ENCODE measurements around the gene OLFML1. TPM values are rescaled to one million over a fixed set of nuclear protein-coding genes. Genes with fewer than 3 reads are reported as not detected.

Gene OLFML1
- total and polyA plus RNA-seq, 9 donors, result 16.3 to 114 (median 38.8) TPM

DNA sequence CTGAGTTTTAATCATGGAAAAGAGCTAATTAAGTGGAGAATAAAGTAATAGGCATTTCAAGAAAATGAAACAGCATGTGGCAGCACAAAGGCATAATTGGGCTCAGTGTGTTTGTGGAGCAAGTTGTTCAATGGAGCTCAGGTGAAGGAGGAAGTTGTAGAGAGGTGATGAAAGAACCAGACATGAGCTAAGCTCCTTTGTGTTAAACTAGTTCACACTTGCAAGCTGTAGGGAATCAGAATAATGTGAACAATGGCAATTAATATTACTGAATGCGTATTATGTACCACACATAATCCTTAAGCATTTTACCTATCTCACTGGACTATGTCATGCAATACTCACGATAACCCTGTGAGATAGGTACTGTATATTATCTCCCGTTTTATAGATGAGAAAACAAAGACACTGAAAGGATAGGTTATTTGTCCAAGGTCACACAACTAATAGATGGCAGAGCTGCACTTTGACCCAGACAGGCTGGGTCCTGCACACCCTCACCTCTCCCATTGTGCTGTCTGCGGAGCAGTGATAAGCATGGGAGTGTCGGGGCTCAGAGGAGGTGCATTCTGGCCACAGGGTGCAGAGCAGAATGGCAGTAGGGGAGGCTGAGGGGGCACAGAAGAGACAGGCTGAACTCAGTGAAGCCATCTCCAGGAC is 8.9 kb downstream of the OLFML1 start:
- DNase-seq, result no peak
- H3K9me3 ChIP-seq, result no peaks in the 10 kb centered on the region
- no peak for TF ChIP-seq POLR2A (IDR thresholded peaks at IDR 0.05)
- TF ChIP-seq, protein P1, sequence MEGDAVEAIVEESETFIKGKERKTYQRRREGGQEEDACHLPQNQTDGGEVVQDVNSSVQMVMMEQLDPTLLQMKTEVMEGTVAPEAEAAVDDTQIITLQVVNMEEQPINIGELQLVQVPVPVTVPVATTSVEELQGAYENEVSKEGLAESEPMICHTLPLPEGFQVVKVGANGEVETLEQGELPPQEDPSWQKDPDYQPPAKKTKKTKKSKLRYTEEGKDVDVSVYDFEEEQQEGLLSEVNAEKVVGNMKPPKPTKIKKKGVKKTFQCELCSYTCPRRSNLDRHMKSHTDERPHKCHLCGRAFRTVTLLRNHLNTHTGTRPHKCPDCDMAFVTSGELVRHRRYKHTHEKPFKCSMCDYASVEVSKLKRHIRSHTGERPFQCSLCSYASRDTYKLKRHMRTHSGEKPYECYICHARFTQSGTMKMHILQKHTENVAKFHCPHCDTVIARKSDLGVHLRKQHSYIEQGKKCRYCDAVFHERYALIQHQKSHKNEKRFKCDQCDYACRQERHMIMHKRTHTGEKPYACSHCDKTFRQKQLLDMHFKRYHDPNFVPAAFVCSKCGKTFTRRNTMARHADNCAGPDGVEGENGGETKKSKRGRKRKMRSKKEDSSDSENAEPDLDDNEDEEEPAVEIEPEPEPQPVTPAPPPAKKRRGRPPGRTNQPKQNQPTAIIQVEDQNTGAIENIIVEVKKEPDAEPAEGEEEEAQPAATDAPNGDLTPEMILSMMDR (IDR thresholded peaks at IDR 0.05), result no peak
- TF ChIP-seq EP300 (IDR thresholded peaks at IDR 0.05), result no peak
- no peaks in the 10 kb centered on the region for H3K27me3 ChIP-seq
- no peaks in the 10 kb centered on the region for H3K36me3 ChIP-seq
- intact Hi-C loops (cut with DNase I), result no loop called here
- 85 to 95% (median 90%) methylated on average over 5 of the region's 5 CpGs for WGBS, 3 donors
- no peaks in the 10 kb centered on the region for H3K4me1 ChIP-seq (ENCODE audit: insufficient read depth)
- no peak overlapping the region for H3K4me3 ChIP-seq
- no peak overlapping the region for H3K27ac ChIP-seq

DNA sequence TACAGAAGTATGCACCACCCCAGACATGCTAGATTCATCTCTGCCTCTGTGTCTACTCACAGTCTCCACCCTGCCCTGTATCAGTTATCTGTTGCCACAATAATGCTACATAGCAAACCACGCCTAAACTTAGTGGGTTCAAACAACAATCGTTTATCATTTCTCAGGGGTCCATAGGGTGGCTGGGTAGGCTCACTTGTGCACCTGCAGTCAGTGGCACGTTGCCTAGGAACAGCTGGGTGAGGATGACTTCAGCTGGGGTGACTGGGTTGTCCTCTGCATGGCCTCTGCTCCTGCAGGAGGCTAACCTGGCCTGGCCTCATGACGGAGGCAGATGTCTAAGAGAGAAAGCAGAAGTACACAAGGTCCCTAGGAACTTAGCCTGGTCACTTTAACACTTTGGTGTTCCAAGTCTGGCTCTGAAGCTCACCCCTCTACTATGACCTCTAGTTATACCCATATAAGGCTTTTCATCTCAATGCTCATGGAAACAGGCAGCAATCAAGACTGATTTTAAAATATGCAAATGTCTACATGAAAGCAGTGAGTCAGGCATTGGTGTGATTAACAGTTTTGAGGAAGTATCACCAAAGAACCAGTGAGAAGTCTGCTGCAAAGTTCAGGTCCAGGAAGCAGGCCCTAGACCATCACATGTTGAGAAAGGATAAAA is 10.7 kb downstream of the OLFML1 start:
- H3K4me1 ChIP-seq (ENCODE audit: insufficient read depth), result no peaks in the 10 kb centered on the region
- H3K9me3 ChIP-seq, result no peaks in the 10 kb centered on the region
- no peak for DNase-seq
- H3K36me3 ChIP-seq, result no peaks in the 10 kb centered on the region
- H3K27ac ChIP-seq, result no peak overlapping the region
- no peaks in the 10 kb centered on the region for H3K27me3 ChIP-seq
- intact Hi-C loops (cut with DNase I), result no loop called here
- TF ChIP-seq EP300 (IDR thresholded peaks at IDR 0.05), result no peak
- no peak for TF ChIP-seq POLR2A (IDR thresholded peaks at IDR 0.05)
- TF ChIP-seq, protein P1 (IDR thresholded peaks at IDR 0.05), result no peak
- H3K4me3 ChIP-seq, result no peak overlapping the region
- 81 to 91% (median 82%) methylated on average over 4 of the region's 4 CpGs for WGBS, 3 donors

DNA sequence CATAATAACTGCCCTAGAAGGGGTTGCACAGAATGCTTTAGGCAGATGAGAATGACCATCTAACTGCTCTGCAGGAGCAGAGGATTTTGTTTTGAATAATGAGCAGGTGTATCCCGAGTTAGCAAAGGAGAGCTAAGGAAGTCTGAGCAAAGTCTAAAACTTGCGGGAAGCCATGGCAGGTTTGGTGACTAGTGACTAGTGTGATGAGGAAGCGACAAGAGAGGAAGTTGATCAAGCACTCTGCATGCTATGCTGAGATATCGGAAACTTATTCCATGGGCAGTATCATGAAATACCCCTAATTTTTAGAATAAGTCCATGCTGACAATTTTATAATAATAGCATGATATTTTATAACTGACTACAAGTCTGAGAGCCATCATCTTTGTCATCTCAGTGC is 12.9 kb downstream of the OLFML1 start:
- Histone ChIP-seq H3K27ac (no peak overlapping the region), H3K27me3 (no peaks in the 10 kb centered on the region), H3K9me3 (no peaks in the 10 kb centered on the region), H3K36me3 (no peaks in the 10 kb centered on the region), H3K4me3 (no peak overlapping the region), H3K4me1 (ENCODE audit: insufficient read depth) (no peaks in the 10 kb centered on the region)
- DNase-seq, result no peak
- WGBS, 3 donors, result 90 to 93% (median 91%) methylated on average over 4 of the region's 4 CpGs
- TF ChIP-seq, protein P1 (IDR thresholded peaks at IDR 0.05), result no peak
- no peak for TF ChIP-seq EP300 (IDR thresholded peaks at IDR 0.05)
- TF ChIP-seq POLR2A (IDR thresholded peaks at IDR 0.05), result no peak
- intact Hi-C loops (cut with DNase I), result no loop called here

DNA sequence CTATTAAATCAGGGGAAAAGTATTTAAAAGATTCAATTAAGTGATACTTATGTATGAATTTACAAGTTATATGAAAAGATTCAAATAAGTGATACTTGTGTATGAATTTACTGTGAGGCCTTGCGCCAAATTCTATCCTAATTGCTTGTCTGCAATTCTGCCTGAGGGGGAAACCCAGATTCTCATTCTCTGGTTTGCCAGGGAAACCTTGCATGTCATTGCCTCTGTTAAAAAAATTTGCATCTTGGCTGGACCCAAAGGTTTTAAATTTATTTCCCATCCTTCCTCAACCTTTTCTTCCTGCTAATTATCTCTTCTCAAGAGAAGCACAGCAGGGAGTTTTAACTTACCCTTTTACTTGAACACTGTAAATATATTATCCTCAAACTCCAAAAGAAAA is 13.8 kb downstream of the OLFML1 start:
- H3K36me3 ChIP-seq, result no peaks in the 10 kb centered on the region
- DNase-seq, result no peak
- no peak overlapping the region for H3K27ac ChIP-seq
- TF ChIP-seq, protein P1 (IDR thresholded peaks at IDR 0.05), result no peak
- TF ChIP-seq EP300 (IDR thresholded peaks at IDR 0.05) (no peak), POLR2A (IDR thresholded peaks at IDR 0.05) (no peak)
- intact Hi-C loops (cut with DNase I), result no loop called here
- H3K4me1 ChIP-seq (ENCODE audit: insufficient read depth), result no peaks in the 10 kb centered on the region
- no peak overlapping the region for H3K4me3 ChIP-seq
- H3K27me3 ChIP-seq, result no peaks in the 10 kb centered on the region
- WGBS, 3 donors, result 95 to 100% (median 98%) methylated on average over 1 of the region's 1 CpG
- H3K9me3 ChIP-seq, result no peaks in the 10 kb centered on the region
